ENCODE results near the gene TXNIP.

The TXNIP gene

GRCh38 chr1:145975216-145975615 lies 21.2 kb downstream of the TXNIP start:
- no peaks in the 10 kb centered on the region for H3K9me3 ChIP-seq
- TF ChIP-seq, protein P1, sequence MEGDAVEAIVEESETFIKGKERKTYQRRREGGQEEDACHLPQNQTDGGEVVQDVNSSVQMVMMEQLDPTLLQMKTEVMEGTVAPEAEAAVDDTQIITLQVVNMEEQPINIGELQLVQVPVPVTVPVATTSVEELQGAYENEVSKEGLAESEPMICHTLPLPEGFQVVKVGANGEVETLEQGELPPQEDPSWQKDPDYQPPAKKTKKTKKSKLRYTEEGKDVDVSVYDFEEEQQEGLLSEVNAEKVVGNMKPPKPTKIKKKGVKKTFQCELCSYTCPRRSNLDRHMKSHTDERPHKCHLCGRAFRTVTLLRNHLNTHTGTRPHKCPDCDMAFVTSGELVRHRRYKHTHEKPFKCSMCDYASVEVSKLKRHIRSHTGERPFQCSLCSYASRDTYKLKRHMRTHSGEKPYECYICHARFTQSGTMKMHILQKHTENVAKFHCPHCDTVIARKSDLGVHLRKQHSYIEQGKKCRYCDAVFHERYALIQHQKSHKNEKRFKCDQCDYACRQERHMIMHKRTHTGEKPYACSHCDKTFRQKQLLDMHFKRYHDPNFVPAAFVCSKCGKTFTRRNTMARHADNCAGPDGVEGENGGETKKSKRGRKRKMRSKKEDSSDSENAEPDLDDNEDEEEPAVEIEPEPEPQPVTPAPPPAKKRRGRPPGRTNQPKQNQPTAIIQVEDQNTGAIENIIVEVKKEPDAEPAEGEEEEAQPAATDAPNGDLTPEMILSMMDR (IDR thresholded peaks at IDR 0.05): no peak

DNA sequence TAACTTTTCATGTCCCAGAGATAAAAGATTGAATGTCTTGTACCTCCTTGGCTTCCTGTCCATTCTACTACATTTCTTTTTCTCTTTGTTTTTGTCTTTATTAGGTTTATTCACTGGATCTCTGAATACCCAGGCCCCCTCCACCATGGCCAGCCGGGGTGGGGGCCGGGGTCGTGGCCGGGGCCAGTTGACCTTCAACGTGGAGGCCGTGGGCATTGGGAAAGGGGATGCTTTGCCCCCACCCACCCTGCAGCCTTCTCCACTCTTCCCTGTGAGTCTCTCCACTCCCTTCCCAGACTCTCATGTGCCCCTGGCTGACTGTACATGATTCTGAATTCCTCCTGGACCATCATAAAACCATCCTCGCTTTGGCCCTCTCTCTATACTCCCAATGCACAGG lies 21.7 kb downstream of the TXNIP start:
- TF ChIP-seq, protein P1 (IDR thresholded peaks at IDR 0.05): no peak
- Histone ChIP-seq H3K4me1 (ENCODE audit: control insufficient read depth in 1 of 2, insufficient read depth in 1 of 2, low read depth in 1 of 2, low read length in 1 of 2) (peaks cover 32 to 35% of the 10 kb centered on the region in 2 experiments), H3K9me3 (no peaks in the 10 kb centered on the region), H3K36me3 (no peaks in the 10 kb centered on the region), H3K4me3 (ENCODE audit: low read depth in 1 of 2, low read length in 1 of 2) (no peak overlapping the region), H3K27me3 (no peaks in the 10 kb centered on the region), H3K27ac (no peak overlapping the region)

More at GRCh38 chr1:145975216-145975615, 21.2 kb downstream of the TXNIP start:
- Histone ChIP-seq H3K4me3 (ENCODE audit: low read depth in 1 of 2, low read length in 1 of 2) (no peak overlapping the region), H3K4me1 (ENCODE audit: control insufficient read depth in 1 of 2, insufficient read depth in 1 of 2, low read depth in 1 of 2, low read length in 1 of 2) (peaks cover 37 to 40% of the 10 kb centered on the region in 2 experiments), H3K36me3 (no peaks in the 10 kb centered on the region), H3K27ac (no peak overlapping the region), H3K27me3 (no peaks in the 10 kb centered on the region)

GRCh38 chr1:145972580-145972979 lies 23.8 kb downstream of the TXNIP start:
- Histone ChIP-seq H3K4me1 (ENCODE audit: control insufficient read depth in 1 of 2, insufficient read depth in 1 of 2, low read depth in 1 of 2, low read length in 1 of 2) (peaks cover 11 to 14% of the 10 kb centered on the region in 2 experiments), H3K36me3 (no peaks in the 10 kb centered on the region)
- TF ChIP-seq, protein P1 (IDR thresholded peaks at IDR 0.05): no peak

GRCh38 chr1:145967288-145967687 lies 29.1 kb downstream of the TXNIP start:
- Histone ChIP-seq H3K4me3 (ENCODE audit: low read depth in 1 of 2, low read length in 1 of 2) (no peak overlapping the region), H3K4me1 (ENCODE audit: control insufficient read depth in 1 of 2, insufficient read depth in 1 of 2, low read depth in 1 of 2, low read length in 1 of 2) (peaks cover 28 to 30% of the 10 kb centered on the region in 2 experiments), H3K9me3 (no peaks in the 10 kb centered on the region), H3K36me3 (no peaks in the 10 kb centered on the region), H3K27me3 (peaks cover 14% of the 10 kb centered on the region), H3K27ac (no peak overlapping the region)
- TF ChIP-seq, protein P1 (IDR thresholded peaks at IDR 0.05): no peak

More at GRCh38 chr1:145972580-145972979, 23.8 kb downstream of the TXNIP start:
- Histone ChIP-seq H3K27ac (peak overlapping the region; percentile 13), H3K27me3 (no peaks in the 10 kb centered on the region), H3K9me3 (no peaks in the 10 kb centered on the region), H3K4me3 (ENCODE audit: low read depth in 1 of 2, low read length in 1 of 2) (no peak overlapping the region)

DNA sequence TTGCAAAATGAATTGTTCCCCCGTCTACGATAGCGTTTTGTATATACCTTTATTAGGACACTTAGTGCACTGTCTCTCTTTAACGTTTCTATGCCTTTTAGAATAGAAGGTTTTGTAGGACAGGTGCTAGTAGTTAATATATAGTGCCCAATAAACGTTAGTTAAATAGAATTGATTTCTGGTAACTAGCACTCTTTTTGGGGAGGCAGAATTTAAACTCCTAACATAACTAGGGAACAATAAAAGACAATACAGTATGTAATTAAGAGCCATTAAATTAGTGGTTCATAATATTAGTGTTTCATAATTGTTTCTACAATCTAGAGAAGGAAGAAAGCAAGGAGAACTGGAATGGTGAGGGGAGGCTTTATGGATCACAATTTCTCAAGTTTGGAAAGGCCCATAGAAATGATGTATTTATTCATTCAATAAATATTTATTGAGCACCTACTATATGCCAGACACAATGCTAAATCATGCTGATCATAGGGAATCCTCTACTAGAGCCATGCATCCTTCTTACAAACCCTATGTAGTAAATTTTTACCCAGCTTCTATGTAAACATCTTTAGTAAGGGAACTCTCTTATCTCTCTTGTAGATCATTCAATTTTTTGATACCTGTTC lies 31.1 kb downstream of the TXNIP start:
- no peaks in the 10 kb centered on the region for H3K9me3 ChIP-seq
- peaks cover 48 to 49% of the 10 kb centered on the region in 2 experiments for H3K4me1 ChIP-seq (ENCODE audit: control insufficient read depth in 1 of 2, insufficient read depth in 1 of 2, low read depth in 1 of 2, low read length in 1 of 2)
- TF ChIP-seq, protein P1 (IDR thresholded peaks at IDR 0.05): no peak

More for the DNA sequence above, 31.1 kb downstream of the TXNIP start:
- Histone ChIP-seq H3K27ac (peak overlapping the region; percentile 65), H3K36me3 (no peaks in the 10 kb centered on the region), H3K27me3 (peaks cover 35% of the 10 kb centered on the region), H3K4me3 (ENCODE audit: low read depth in 1 of 2, low read length in 1 of 2) (peak overlapping the region; percentile 67 to 80)
